Measurements from ENCODE around the gene SYNPO2.

The SYNPO2 gene, protein sequence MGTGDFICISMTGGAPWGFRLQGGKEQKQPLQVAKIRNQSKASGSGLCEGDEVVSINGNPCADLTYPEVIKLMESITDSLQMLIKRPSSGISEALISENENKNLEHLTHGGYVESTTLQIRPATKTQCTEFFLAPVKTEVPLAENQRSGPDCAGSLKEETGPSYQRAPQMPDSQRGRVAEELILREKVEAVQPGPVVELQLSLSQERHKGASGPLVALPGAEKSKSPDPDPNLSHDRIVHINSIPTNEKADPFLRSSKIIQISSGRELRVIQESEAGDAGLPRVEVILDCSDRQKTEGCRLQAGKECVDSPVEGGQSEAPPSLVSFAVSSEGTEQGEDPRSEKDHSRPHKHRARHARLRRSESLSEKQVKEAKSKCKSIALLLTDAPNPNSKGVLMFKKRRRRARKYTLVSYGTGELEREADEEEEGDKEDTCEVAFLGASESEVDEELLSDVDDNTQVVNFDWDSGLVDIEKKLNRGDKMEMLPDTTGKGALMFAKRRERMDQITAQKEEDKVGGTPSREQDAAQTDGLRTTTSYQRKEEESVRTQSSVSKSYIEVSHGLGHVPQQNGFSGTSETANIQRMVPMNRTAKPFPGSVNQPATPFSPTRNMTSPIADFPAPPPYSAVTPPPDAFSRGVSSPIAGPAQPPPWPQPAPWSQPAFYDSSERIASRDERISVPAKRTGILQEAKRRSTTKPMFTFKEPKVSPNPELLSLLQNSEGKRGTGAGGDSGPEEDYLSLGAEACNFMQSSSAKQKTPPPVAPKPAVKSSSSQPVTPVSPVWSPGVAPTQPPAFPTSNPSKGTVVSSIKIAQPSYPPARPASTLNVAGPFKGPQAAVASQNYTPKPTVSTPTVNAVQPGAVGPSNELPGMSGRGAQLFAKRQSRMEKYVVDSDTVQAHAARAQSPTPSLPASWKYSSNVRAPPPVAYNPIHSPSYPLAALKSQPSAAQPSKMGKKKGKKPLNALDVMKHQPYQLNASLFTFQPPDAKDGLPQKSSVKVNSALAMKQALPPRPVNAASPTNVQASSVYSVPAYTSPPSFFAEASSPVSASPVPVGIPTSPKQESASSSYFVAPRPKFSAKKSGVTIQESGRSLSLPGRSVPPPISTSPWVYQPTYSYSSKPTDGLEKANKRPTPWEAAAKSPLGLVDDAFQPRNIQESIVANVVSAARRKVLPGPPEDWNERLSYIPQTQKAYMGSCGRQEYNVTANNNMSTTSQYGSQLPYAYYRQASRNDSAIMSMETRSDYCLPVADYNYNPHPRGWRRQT

DNA sequence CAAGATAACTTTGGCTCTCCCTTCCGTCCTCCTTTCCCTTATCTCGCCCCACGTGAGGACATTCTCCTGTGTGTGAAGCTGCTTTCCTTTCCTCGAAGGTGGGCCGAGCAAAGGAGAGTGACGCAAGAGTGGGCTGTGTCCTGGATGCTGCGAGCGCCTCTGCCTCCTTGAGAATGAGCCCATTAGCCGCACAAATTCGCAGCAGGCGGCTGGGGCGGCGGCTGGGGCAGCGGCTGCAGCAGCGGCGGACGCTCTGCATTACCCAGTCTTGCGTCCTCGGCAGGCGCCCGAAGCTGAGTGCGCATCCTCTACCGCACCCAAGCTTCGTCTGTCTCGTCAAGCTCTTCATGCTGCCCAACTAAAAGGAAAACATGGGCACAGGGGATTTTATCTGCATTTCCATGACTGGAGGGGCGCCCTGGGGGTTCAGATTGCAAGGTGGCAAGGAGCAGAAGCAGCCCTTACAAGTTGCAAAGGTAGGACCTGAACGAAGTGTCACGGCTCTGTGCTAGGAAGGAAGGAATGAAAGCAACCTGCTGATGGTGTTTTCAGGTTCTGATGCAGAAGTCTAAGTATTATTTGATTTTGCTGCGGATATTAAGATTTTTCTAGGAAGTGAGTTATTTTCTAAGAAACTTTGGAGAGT lies at the start of gene SYNPO2:
SYNPO2 (plus strand) TSS at position 189 of the 646 bp plus-strand sequence; CDS start at position 372, 183 bp downstream.
- peak; percentile 92 for ATAC-seq
- Mint-ChIP-seq H3K9me3 (no peaks in the 10 kb centered on the region), H3K27me3 (peaks cover 48% of the 10 kb centered on the region), H3K4me1 (peaks cover 18% of the 10 kb centered on the region), H3K4me3 (peak within 1 kb of the TSS; percentile 81 to 91), H3K27ac (peak within 1 kb of the TSS; percentile 38 to 90)
- DNase-seq: peak; percentile 48 to 56

DNA sequence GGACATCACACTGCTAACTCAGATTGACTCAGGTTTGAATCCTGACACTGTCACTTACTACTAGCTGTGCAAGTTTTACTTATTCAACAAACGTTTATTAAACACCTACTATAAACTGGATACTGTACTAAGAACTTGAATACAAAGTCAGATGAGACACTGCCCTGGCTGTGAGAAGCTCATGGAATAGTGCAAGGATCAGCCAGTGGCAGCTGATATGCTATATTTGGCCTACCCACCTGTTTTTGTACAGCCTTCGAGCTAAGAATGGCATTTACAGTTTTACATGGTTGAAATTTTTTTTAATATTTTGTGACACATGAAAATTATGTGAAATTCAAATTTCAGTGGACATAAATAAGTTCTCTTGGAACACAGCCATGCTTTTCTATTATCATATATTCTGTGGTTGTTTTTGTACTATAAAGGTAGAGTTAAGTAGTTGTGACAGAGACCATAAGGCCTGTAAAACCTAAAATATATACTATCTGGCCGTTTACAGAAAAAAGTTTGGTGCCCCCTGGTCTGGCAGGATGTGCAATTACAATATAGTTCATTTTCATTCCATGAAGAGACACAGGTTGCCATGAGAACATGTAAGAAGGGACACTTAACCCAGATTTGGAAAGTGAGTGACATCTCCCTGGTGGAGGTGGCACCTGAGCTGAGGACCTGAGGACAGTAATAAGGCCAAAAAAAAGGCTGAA lies 49.3 kb upstream of the SYNPO2 start:
- Mint-ChIP-seq H3K4me1 (peaks cover 6% of the 10 kb centered on the region), H3K4me3 (no peak overlapping the region), H3K9me3 (no peaks in the 10 kb centered on the region), H3K27me3 (no peaks in the 10 kb centered on the region), H3K27ac (no peak overlapping the region)
- ATAC-seq (no peak), DNase-seq (no peak)

DNA sequence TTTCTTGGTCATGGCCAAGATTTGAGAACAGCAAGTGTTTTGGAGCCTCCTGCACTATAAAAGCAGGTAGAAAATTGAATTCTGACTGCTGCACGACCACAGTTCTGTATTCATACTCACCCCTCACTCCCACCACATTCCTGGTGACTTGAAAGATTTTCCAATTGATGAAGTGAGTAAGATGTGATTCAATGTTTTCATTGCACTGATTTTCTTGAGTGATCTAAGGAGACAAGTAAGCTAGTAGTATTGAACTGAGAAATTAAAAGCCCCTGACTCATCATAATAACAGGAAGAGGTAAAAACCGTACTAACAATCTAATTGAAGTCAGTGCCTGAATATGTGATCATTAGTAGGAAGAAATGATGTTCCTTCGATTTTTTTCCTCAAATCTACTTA lies 46.6 kb upstream of the SYNPO2 start:
- Mint-ChIP-seq H3K4me3 (no peak overlapping the region), H3K9me3 (no peaks in the 10 kb centered on the region), H3K27me3 (peaks cover 8% of the 10 kb centered on the region), H3K4me1 (no peaks in the 10 kb centered on the region), H3K27ac (no peak overlapping the region)
- DNase-seq: no peak
- no peak for ATAC-seq

DNA sequence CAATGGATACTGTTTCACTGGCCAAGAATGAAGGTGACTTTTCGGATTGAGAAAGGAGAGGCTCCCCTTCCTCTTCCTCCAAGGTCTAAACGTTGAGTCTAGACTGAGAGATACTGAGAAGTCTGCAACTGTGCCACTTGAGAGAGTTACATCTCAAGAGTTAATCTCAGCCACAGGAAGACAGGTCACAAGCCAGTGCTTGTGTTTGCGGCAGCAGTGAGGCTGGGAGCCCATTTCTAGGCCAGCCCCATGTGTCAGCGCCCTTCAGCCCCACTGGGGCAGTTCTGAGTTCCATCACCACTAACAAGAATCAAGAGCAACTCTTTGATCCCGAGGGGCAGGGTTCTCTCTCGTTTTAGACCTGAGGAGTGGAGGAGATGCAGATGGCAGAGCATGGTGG lies 45.4 kb upstream of the SYNPO2 start:
- H3K4me1 Mint-ChIP-seq: no peaks in the 10 kb centered on the region
- ATAC-seq: no peak

DNA sequence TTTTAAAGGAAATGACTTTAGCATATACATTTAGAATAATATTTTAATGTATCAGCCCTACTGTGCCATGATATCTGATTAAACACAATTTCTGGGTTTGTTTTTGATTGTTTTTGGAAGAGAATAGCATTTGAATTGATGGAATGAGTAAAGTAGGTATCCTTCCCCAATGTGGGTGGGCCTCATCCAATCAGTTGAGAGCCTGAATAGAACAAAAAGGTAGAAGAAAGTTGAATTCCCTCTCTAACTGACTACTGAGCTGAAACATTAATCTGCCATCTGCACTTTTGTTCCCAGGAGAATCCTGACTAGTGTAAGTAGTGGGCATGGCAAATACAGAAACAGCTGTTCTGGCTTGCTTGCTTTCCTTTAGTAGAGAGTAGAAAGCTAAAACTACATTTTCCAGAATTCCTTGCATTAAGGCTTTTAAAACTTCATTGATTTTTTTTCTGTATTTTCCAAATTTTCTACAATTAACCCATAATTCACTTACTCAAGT lies 43.1 kb upstream of the SYNPO2 start:
- Mint-ChIP-seq H3K4me3 (no peak overlapping the region), H3K4me1 (peaks cover 9% of the 10 kb centered on the region), H3K27me3 (peaks cover 15% of the 10 kb centered on the region), H3K27ac (no peak overlapping the region), H3K9me3 (peaks cover 0 to 8% of the 10 kb centered on the region in 2 donors)
- no peak for DNase-seq
- no peak for ATAC-seq

More for the DNA sequence above, 45.4 kb upstream of the SYNPO2 start:
- Mint-ChIP-seq H3K27me3 (peaks cover 14% of the 10 kb centered on the region), H3K4me3 (no peak overlapping the region), H3K9me3 (no peaks in the 10 kb centered on the region), H3K27ac (no peak overlapping the region)
- no peak for DNase-seq

DNA sequence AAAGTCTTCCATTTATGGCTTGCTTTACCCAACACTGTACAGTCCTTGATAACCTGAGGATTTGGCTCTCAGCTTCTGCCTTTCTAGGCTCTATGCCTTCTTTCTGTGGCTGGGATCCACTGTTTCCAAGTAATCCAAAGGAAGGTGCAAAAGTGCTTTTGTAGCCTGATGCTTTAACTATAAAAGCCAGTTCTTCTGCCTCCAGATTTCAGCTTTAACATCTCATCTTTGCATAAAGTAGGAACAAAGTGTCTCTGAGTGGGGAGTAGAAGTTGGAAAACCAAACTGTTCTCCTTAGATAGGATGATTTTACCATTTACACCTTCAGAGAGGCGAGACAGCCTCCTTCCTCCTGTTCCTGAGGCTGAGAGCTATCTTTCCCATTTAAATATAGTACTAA lies 41.7 kb upstream of the SYNPO2 start:
- Mint-ChIP-seq H3K9me3 (peaks cover 0 to 9% of the 10 kb centered on the region in 2 donors), H3K27ac (no peak overlapping the region), H3K4me1 (peaks cover 16% of the 10 kb centered on the region), H3K27me3 (peaks cover 15% of the 10 kb centered on the region), H3K4me3 (no peak overlapping the region)
- DNase-seq: no peak
- no peak for ATAC-seq

DNA sequence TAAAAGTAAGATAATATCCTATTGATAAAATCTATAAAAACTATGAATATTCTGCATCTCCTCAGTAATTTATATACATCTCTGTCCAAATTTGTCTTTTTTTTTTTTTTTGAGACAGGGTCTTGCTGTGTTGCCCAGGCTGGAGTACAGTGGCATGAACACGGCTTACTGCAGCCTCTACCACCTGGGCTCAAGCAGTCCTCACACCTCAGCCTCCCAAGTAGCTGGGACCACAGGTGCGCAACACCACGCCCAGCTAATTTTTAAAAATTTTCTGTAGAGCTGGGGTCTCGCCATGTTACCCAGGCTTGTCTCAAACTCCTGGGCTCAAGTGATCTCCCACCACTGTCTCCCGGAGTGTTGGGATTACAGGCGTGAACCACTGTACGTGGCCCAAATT lies 40.4 kb upstream of the SYNPO2 start:
- no peak for ATAC-seq
- no peak overlapping the region for H3K4me3 Mint-ChIP-seq
- DNase-seq: no peak
- H3K9me3 Mint-ChIP-seq: peaks cover 0 to 9% of the 10 kb centered on the region in 2 donors
- H3K27me3 Mint-ChIP-seq: peaks cover 15% of the 10 kb centered on the region
- H3K4me1 Mint-ChIP-seq: peaks cover 16% of the 10 kb centered on the region
- no peak overlapping the region for H3K27ac Mint-ChIP-seq

DNA sequence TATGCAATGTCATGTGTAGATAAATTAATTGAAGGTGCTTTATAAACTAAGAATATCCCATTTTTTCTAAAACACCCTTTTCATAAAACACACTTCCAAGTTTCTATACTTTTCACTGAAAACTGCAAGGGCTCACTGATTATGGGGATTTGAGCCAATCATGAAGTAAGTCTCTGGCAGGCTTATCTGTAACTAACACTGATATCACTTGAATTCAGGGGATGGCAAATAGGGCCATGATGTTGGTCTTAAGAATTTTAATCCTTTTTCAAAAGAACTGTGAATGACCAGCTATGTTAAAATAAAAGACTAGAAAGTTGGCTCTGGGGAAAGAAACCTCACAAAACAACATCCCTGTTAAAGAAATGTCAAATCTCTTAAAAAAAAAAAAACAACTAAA lies 39.8 kb upstream of the SYNPO2 start:
- ATAC-seq (no peak), DNase-seq (no peak)
- H3K4me1 Mint-ChIP-seq: peaks cover 16% of the 10 kb centered on the region
- H3K9me3 Mint-ChIP-seq: peaks cover 0 to 9% of the 10 kb centered on the region in 2 donors
- no peak overlapping the region for H3K27ac Mint-ChIP-seq
- no peak overlapping the region for H3K4me3 Mint-ChIP-seq
- peaks cover 15% of the 10 kb centered on the region for H3K27me3 Mint-ChIP-seq

DNA sequence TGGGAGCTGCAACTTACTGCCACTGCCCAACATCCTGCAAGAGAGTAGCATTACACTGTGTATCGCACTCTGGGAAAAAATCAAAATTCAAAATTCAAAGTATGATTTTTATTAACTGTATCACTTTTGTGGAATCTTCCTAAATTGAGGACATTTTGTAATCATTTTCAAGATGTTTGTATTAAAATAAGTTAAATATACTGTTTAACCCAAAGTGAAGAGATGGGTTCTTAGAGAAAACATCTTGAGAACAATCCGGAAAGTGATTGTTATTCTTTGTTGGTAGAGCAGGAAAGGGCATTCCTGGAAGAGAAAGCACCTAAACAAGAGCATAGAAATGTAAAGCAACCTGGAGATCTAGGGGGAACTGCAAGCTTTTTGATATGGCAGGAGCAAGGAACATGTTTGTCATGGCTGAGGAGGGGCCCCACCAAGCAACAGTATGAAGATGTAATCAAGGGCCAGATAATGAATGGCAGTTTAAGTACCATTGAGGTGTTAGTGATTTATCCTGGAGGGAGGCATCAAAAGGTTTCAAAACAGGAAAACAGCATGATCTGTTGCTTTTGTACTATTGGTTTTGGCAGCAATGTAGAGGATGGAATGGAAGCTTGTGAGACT lies 38.7 kb upstream of the SYNPO2 start:
- Mint-ChIP-seq H3K9me3 (peaks cover 0 to 9% of the 10 kb centered on the region in 2 donors), H3K4me1 (peaks cover 16% of the 10 kb centered on the region), H3K27me3 (peaks cover 15% of the 10 kb centered on the region), H3K4me3 (peak overlapping the region; percentile 90 to 99), H3K27ac (peak overlapping the region; percentile 97 to 99)
- ATAC-seq: peak; percentile 23
- no peak for DNase-seq

DNA sequence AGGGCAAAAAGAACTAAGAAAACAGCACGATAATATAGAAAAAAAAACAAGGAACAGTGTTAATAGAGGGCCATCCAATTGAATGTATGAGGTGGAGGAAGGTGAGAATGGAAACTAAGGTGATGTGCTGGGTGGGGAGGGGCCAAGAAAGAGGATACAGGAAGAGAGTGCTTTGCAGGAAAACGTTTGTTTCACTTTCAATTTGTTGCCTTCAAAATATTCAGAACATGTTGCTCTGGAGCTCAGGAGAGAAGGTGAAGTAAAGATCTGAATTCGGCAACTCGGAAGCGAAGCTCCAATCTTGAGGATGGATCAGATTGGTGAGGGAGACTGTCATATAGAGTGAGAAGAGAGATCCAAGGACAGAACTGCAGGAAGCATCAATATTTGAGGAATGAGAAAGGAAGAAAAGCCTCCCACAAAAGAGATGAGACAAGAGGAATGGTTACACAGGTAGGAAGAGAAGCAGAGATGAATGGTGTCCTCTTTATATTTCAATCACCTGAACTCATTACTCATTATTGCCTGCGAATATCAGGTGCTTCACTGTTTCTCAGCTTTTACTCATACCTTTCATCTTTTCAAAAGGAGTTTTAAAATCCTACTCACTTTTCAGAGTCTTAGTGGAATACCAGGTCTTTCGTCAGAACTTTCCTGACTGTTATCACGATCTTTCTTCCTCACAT lies 38.0 kb upstream of the SYNPO2 start:
- ATAC-seq (peak; percentile 87), DNase-seq (peak in 1 of 2 donors; percentile 27)
- Mint-ChIP-seq H3K4me3 (peak overlapping the region; percentile 90 to 99), H3K27ac (peak overlapping the region; percentile 97 to 99), H3K4me1 (peaks cover 16% of the 10 kb centered on the region), H3K9me3 (peaks cover 0 to 9% of the 10 kb centered on the region in 2 donors), H3K27me3 (peaks cover 15% of the 10 kb centered on the region)

DNA sequence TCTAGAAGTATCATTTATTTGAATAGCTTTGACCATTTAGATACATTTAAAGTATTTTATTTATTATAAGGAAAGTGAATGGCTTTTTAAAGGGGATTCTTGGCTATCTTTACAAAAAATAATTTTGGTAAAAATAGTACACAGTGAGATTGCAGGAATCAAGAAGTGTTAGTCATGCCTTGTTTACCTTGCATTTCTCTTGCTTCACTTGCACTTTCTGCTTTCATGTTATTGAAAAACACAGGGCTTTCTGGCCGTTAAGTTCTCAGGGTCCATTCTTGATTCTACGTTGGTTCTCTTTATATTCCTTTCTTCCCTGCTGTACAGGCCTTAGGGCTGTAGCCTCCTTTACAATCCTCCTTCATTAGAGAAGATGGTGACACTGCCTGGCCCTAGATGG lies 30.9 kb upstream of the SYNPO2 start:
- Mint-ChIP-seq H3K9me3 (no peaks in the 10 kb centered on the region), H3K4me3 (no peak overlapping the region), H3K27me3 (no peaks in the 10 kb centered on the region), H3K27ac (no peak overlapping the region), H3K4me1 (no peaks in the 10 kb centered on the region)
- ATAC-seq (no peak), DNase-seq (no peak)

DNA sequence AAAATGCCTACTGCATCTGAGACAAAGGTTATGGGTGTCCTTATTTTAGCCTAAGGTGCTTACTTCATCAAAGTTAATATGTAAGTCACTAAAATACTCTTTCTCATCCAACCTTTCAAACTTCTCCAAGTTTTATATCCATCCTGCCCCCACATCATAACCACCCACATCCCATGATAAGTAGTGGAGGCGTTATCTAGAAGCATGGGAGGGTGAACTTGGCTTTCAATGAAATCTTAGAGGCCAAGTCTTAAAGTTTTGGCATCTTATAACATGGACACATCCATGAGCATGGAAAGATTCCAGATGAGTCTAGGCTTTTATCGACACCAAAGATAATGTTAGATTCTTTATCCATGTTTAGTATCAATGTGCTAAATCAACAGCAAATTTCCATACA lies 29.9 kb upstream of the SYNPO2 start:
- Mint-ChIP-seq H3K9me3 (no peaks in the 10 kb centered on the region), H3K27ac (no peak overlapping the region), H3K27me3 (no peaks in the 10 kb centered on the region), H3K4me3 (no peak overlapping the region), H3K4me1 (no peaks in the 10 kb centered on the region)
- ATAC-seq: no peak
- no peak for DNase-seq

DNA sequence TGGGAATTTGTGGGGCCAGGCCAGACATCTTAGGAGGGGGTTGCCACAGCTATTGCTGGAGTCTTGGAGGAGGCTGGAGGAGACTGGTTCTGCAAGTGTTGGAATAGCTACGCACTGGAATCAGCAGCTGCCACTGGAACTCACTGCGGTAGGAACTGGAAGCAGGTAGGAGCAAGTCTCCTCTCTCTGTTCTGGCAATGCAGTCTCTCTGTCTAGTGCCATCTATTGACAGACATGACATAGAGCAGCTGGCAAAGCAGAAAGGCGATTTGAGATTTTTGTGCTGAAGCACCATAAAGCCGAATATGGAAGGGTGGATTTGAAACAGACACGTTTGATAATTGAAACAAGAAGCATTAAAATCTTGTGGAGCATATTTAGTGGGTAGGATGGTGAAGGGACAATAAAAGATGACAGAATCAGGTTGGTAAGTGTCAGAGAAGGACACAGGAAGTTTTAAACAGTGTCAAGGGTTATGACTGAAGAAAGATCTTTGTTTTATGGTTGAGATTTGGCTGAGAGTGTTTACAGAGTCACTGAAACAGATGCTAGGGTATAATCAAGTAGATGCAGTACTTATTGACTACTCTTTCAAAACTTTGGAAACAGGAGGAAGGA lies 23.5 kb upstream of the SYNPO2 start:
- H3K4me1 Mint-ChIP-seq: peaks cover 6% of the 10 kb centered on the region
- H3K27me3 Mint-ChIP-seq: no peaks in the 10 kb centered on the region
- DNase-seq (no peak), ATAC-seq (no peak)
- no peaks in the 10 kb centered on the region for H3K9me3 Mint-ChIP-seq
- H3K27ac Mint-ChIP-seq: no peak overlapping the region
- H3K4me3 Mint-ChIP-seq: no peak overlapping the region

Measured in stimulated activated naive CD8-positive, alpha-beta T cell treated with anti-CD3 and anti-CD28 coated beads, Interleukin-15, amount 100 ng/mL, for 72 hours (primary cell).